Liver (tissue), 9 donors: Measurements from ENCODE around the gene FBXO31. TPM values are rescaled to one million over a fixed set of nuclear protein-coding genes. Genes with fewer than 3 reads are reported as not detected.
A peak's percentile ranks its signal among the peaks of the same experiment; 100 is the strongest.

ENCODE experiments used
- DNase-seq: peaks from one replicate; pipeline ENCODE4 v3.0.0-alpha.2; 2017; ENCODE audit warnings: low spot score
- H3K27ac ChIP-seq, 2 donors: one replicate each; pipeline ENCODE4 v1.7.0; 2013; ENCODE audit warnings: inconsistent platforms in 2 of 2, low read length in 2 of 2, control low read depth in 1 of 2, low read depth in 1 of 2, mild to moderate bottlenecking in 1 of 2
- H3K27me3 ChIP-seq, 4 donors: one replicate each; pipeline versions ENCODE4 v1.6.1 to v1.7.0; 2013; ENCODE audit warnings: low read length in 3 of 4, inconsistent platforms in 1 of 4, mild to moderate bottlenecking in 1 of 4, moderate library complexity in 1 of 4; ENCODE audit not compliant: control insufficient read depth in 4 of 4, insufficient read depth in 4 of 4
- H3K36me3 ChIP-seq, 4 donors: one replicate each; pipeline versions ENCODE4 v1.6.1 to v1.7.0; 2013; ENCODE audit warnings: low read length in 3 of 4, mild to moderate bottlenecking in 3 of 4, low read depth in 1 of 4, moderate library complexity in 1 of 4; ENCODE audit not compliant: control insufficient read depth in 4 of 4, insufficient read depth in 3 of 4
- H3K4me1 ChIP-seq, 4 donors: one replicate each; pipeline versions ENCODE4 v1.6.1 to v1.7.0; 2013; ENCODE audit warnings: low read length in 3 of 4, mild to moderate bottlenecking in 3 of 4, moderate library complexity in 1 of 4; ENCODE audit not compliant: control insufficient read depth in 4 of 4, insufficient read depth in 4 of 4
- H3K4me3 ChIP-seq, 3 donors: one replicate each; pipeline versions ENCODE4 v1.6.1 to v1.7.0; 2013; ENCODE audit warnings: low read length in 3 of 3, control low read depth in 1 of 3, low read depth in 1 of 3, mild to moderate bottlenecking in 1 of 3
- H3K9ac ChIP-seq, 2 donors: one replicate each; pipeline ENCODE4 v1.7.0; 2013; ENCODE audit warnings: low read length in 2 of 2, mild to moderate bottlenecking in 2 of 2, moderate library complexity in 2 of 2, control low read depth in 1 of 2, low read depth in 1 of 2
- H3K9me3 ChIP-seq, 4 donors: one replicate each; pipeline versions ENCODE4 v1.6.1 to v1.7.0; 2013; ENCODE audit warnings: low read length in 3 of 4; ENCODE audit not compliant: control insufficient read depth in 4 of 4
- ATF3 ChIP-seq: IDR thresholded peaks from 2 replicates; pipeline ENCODE4 v1.6.1; 2016; ENCODE audit warnings: antibody characterized with exemption
- EGR1 ChIP-seq, 2 donors: IDR thresholded peaks; 2 replicates each; pipeline ENCODE4 v1.6.1; 2016 to 2018; ENCODE audit warnings: antibody characterized with exemption in 2 of 2, low read depth in 2 of 2
- FOXA1 ChIP-seq: IDR thresholded peaks from 2 replicates; pipeline ENCODE4 v1.6.1; 2016; ENCODE audit warnings: antibody characterized with exemption
- FOXA2 ChIP-seq: IDR thresholded peaks from 2 replicates; pipeline ENCODE4 v1.6.1; 2016; ENCODE audit warnings: antibody characterized with exemption
- GABPA ChIP-seq, 2 donors: IDR thresholded peaks in 1 of 2; conservative IDR thresholded peaks in 1 of 2; 2 replicates each; pipeline ENCODE4 v1.6.1; 2016; ENCODE audit warnings: antibody characterized with exemption in 2 of 2, mild to moderate bottlenecking in 1 of 2, moderate library complexity in 1 of 2
- HNF4A ChIP-seq, 2 donors: conservative IDR thresholded peaks; 2 replicates each; pipeline ENCODE4 v1.6.1; 2016; ENCODE audit warnings: antibody characterized with exemption in 2 of 2, mild to moderate bottlenecking in 2 of 2
- HNF4G ChIP-seq: IDR thresholded peaks from 2 replicates; pipeline ENCODE4 v1.6.1; 2016; ENCODE audit warnings: antibody characterized with exemption
- JUND ChIP-seq, 2 donors: IDR thresholded peaks; 2 replicates each; pipeline ENCODE4 v1.6.1; 2016; ENCODE audit warnings: antibody characterized with exemption in 2 of 2
- NR2F2 ChIP-seq: IDR thresholded peaks from 2 replicates; pipeline ENCODE4 v1.6.1; 2016; ENCODE audit warnings: antibody characterized with exemption
- RXRA ChIP-seq, 2 donors: IDR thresholded peaks; 2 replicates each; pipeline ENCODE4 v1.6.1; 2017 to 2018; ENCODE audit warnings: antibody characterized with exemption in 2 of 2, mild to moderate bottlenecking in 1 of 2
- YY1 ChIP-seq: IDR thresholded peaks from 2 replicates; pipeline ENCODE4 v1.6.1; 2016; ENCODE audit warnings: antibody characterized with exemption, mild to moderate bottlenecking
- ZBTB33 ChIP-seq: IDR thresholded peaks from 2 replicates; pipeline ENCODE4 v1.6.1; 2016; ENCODE audit warnings: antibody characterized with exemption
- WGBS: extraction: QIAGEN DNeasy Blood & Tissue Kit; methylation state at CpG from one replicate; pipeline ENCODE4 v1.1.7; 2013; 5-methylcytosine and 5-hydroxymethylcytosine counted together
- polyA plus RNA-seq, 2 donors: library from polyadenylated mRNA; stranded (reverse) in 1 of 2; unstranded in 1 of 2; fragments of 200-250 nt in 1 of 2; fragments of >200 nt in 1 of 2; fragmentation: Nextera tagmentation in 1 of 2; extraction: Ambion mirVana in 1 of 2; gene quantifications; one replicate each; pipeline versions ENCODE4 v1.2.1 to v1.2.3, GENCODE V29; 2013 to 2015
- total RNA-seq, 2 donors: library from RNA; depleted of rRNA; stranded (reverse); fragments of >200 nt; gene quantifications; one replicate each; pipeline ENCODE4 v1.2.3, GENCODE V29; 2014
- donor health status: healthy.
- donor health status: healthy.
- donor health status: healthy.
- donor health status: healthy.
- donor health status: healthy.

The FBXO31 gene
- total and polyA plus RNA-seq, 4 donors: 13.2 to 30.3 (median 18.1) TPM

- H3K9me3 ChIP-seq: no peaks in the 10 kb centered on the region
- H3K36me3 ChIP-seq: peaks cover 18 to 65% (median 38%) of the 10 kb centered on the region in 4 donors
- H3K27ac ChIP-seq: no peak overlapping the region
- no peak for DNase-seq
- no peak overlapping the region for H3K4me3 ChIP-seq
- no peaks in the 10 kb centered on the region for H3K4me1 ChIP-seq
- no peak overlapping the region for H3K9ac ChIP-seq
- no peak for TF ChIP-seq HNF4A (conservative IDR thresholded peaks at IDR 0.05)
- no peak for TF ChIP-seq FOXA2
- TF ChIP-seq ZBTB33: no peak
- no peak for TF ChIP-seq JUND (IDR thresholded peaks at IDR 0.05)
- WGBS: 94% methylated on average over 19 of the region's 19 CpGs
- H3K27me3 ChIP-seq: no peaks in the 10 kb centered on the region
Observed at GRCh38 chr16:87404764-87405625, 21.4 kb upstream of the FBXO31 start.

DNA sequence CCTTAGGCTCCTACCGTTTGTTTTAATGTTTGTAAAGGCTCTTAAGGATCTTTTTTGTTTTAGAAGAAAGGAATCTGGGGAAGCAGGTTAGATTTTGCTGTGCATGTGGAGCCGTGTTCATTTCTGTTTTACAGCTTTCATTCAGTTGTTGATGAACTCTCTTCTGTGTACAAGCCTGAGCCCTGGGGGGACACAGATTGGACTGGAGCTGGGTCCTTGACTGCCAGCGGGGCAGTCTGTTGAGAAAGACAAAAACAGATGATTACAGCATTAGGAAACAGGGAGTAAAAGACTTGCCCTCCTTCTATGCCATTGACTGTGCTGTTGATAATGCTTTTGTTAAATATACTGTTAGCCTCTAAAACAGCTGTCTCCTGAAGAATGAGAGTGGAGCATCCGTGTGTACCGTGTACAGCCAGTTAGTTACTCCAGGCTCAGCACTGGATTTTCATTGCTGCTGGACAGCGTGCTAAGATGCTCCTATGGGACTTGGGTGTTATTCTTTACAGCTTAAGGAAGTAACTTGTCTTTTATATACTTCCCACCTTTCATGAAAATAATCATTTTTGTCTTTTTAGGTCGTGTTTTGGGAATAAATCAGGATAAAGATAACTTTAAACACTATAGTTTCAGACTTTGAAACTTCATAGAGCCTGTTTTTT lies 11.7 kb upstream of the FBXO31 start:
- peaks cover 4 to 17% (median 13%) of the 10 kb centered on the region in 4 donors for H3K36me3 ChIP-seq
- no peaks in the 10 kb centered on the region for H3K9me3 ChIP-seq
- H3K27me3 ChIP-seq: no peaks in the 10 kb centered on the region
- H3K27ac ChIP-seq: no peak overlapping the region
- peaks cover 6 to 24% (median 13%) of the 10 kb centered on the region in 4 donors for H3K4me1 ChIP-seq
- TF ChIP-seq HNF4A (conservative IDR thresholded peaks at IDR 0.05): no peak
- no peak for TF ChIP-seq NR2F2
- no peak for TF ChIP-seq FOXA2
- no peak for TF ChIP-seq GABPA (IDR thresholded peaks at IDR 0.05 in 1 of 2, conservative IDR thresholded peaks at IDR 0.05 in 1 of 2)
- TF ChIP-seq RXRA (IDR thresholded peaks at IDR 0.05): no peak
- no peak for TF ChIP-seq ATF3
- no peak for TF ChIP-seq YY1
- TF ChIP-seq HNF4G: no peak
- no peak for TF ChIP-seq FOXA1
- no peak for TF ChIP-seq ZBTB33
- H3K4me3 ChIP-seq: no peak overlapping the region
- H3K9ac ChIP-seq: no peak overlapping the region
- DNase-seq: no peak
- 78% methylated on average over 7 of the region's 7 CpGs for WGBS

GRCh38 chr16:87393680-87394055 lies 10.1 kb upstream of the FBXO31 start:
- Histone ChIP-seq H3K27ac (peak overlapping the region; percentile 88 to 97), H3K27me3 (no peaks in the 10 kb centered on the region), H3K9ac (peak overlapping the region; percentile 94 to 95), H3K4me3 (peak overlapping the region; percentile 95 to 96 (median 96)), H3K36me3 (peaks cover under 1 to 8% (median 4%) of the 10 kb centered on the region in 4 donors), H3K9me3 (no peaks in the 10 kb centered on the region), H3K4me1 (peaks cover 9 to 32% (median 18%) of the 10 kb centered on the region in 4 donors)
- TF ChIP-seq JUND (IDR thresholded peaks at IDR 0.05) (no peak), HNF4A (conservative IDR thresholded peaks at IDR 0.05) (no peak), EGR1 (IDR thresholded peaks at IDR 0.05; ENCODE audit: low read depth in 2 of 2) (no peak), ATF3 (no peak)
- 89% methylated on average over 6 of the region's 6 CpGs for WGBS
- DNase-seq: no peak
